Neural cell (in vitro differentiated cells): ENCODE measurements around the gene PIK3R1. TPM values are rescaled to one million over a fixed set of nuclear protein-coding genes. Genes with fewer than 3 reads are reported as not detected.

Experiments
- H2AFZ ChIP-seq: fragments of 200-600, 300-800 bp; sonication (generic), shearing (Covaris generic); 2 replicates; pipeline ENCODE4 v1.6.0; 2014; ENCODE audit warnings: low read depth, mild to moderate bottlenecking, antibody characterized with exemption, low read length, moderate library complexity
- H3F3A ChIP-seq: fragments of 200-600 bp; shearing (Covaris generic); 2 replicates; pipeline ENCODE4 v1.6.1; 2016; ENCODE audit warnings: mild to moderate bottlenecking, moderate library complexity, mixed read lengths, antibody characterized with exemption, low read length; ENCODE audit not compliant: insufficient read depth, poor library complexity, severe bottlenecking
- H3K27ac ChIP-seq: fragments of 200-600, 300-800 bp; sonication (generic), shearing (Covaris generic); 2 replicates; pipeline ENCODE4 v1.5.1; 2014; ENCODE audit warnings: mild to moderate bottlenecking, low read length, moderate library complexity
- H3K27me3 ChIP-seq: fragments of 300-800, 200-600 bp; sonication (generic), shearing (Covaris generic); 2 replicates; pipeline ENCODE4 v1.6.0; 2014; ENCODE audit warnings: mild to moderate bottlenecking, low read depth, low read length, moderate library complexity; ENCODE audit not compliant: insufficient read depth
- H3K36me3 ChIP-seq: fragments of 300-800, 200-600 bp; sonication (generic), shearing (Covaris generic); 2 replicates; pipeline ENCODE4 v1.5.1; 2014; ENCODE audit warnings: mild to moderate bottlenecking, antibody characterized with exemption, low read length, moderate library complexity; ENCODE audit not compliant: insufficient read depth
- H3K4me2 ChIP-seq: fragments of 300-800, 200-600 bp; sonication (generic), shearing (Covaris generic); 2 replicates; pipeline ENCODE4 v1.6.0; 2014; ENCODE audit warnings: mild to moderate bottlenecking, low read length
- H3K4me3 ChIP-seq: fragments of 300-800, 200-600 bp; sonication (generic), shearing (Covaris generic); 2 replicates; pipeline ENCODE4 v1.5.1; 2014; ENCODE audit warnings: mild to moderate bottlenecking, low read length, moderate library complexity
- H3K79me2 ChIP-seq: fragments of 200-600 bp; shearing (Covaris generic); replicated peaks from 2 replicates; pipeline ENCODE4 v1.6.0; 2014; ENCODE audit warnings: mild to moderate bottlenecking, low read length, moderate library complexity; ENCODE audit not compliant: insufficient read depth
- H3K9ac ChIP-seq: fragments of 300-800, 200-600 bp; sonication (generic), shearing (Covaris generic); 2 replicates; pipeline ENCODE4 v1.6.1; 2016; ENCODE audit warnings: mild to moderate bottlenecking, low read length, mixed read lengths
- H3K9me2 ChIP-seq: fragments of 200-600 bp; shearing (Covaris generic); 2 replicates; pipeline ENCODE4 v1.6.1; 2016; ENCODE audit warnings: mild to moderate bottlenecking, low read length, mixed read lengths; ENCODE audit not compliant: insufficient read depth
- H3K9me3 ChIP-seq: fragments of 200-600, 300-800 bp; sonication (generic), shearing (Covaris generic); 2 replicates; pipeline ENCODE4 v1.6.1; 2016; ENCODE audit warnings: mild to moderate bottlenecking, mixed run types, low read length, moderate library complexity, mixed read lengths
- H4K20me1 ChIP-seq: fragments of 200-600 bp; shearing (Covaris generic); 2 replicates; pipeline ENCODE4 v1.6.1; 2016; ENCODE audit warnings: mild to moderate bottlenecking, mixed run types; ENCODE audit not compliant: insufficient read depth
- EP300 ChIP-seq: fragments of 450-650 bp; conservative IDR thresholded peaks from 2 replicates; pipeline ENCODE4 v1.6.1; 2014; ENCODE audit warnings: antibody characterized with exemption, mild to moderate bottlenecking, moderate library complexity; ENCODE audit not compliant: poor library complexity, severe bottlenecking
- EZH2 ChIP-seq: fragments of 200-600, 300-800 bp; shearing (Covaris generic), sonication (generic); IDR thresholded peaks from 2 replicates; pipeline ENCODE4 v1.6.1; 2014; ENCODE audit warnings: antibody characterized with exemption, low read length, borderline replicate concordance, mild to moderate bottlenecking; ENCODE audit not compliant: insufficient read depth, poor library complexity, severe bottlenecking
- MXI1 ChIP-seq: fragments of 450-650 bp; conservative IDR thresholded peaks from 2 replicates; pipeline ENCODE4 v1.6.1; 2014; ENCODE audit warnings: antibody characterized with exemption, mild to moderate bottlenecking; ENCODE audit not compliant: poor library complexity, severe bottlenecking
- POLR2AphosphoS5 ChIP-seq: IDR thresholded peaks from 2 replicates; pipeline ENCODE4 v1.6.1; 2012
- RAD21 ChIP-seq: fragments of 450-650 bp; conservative IDR thresholded peaks from 2 replicates; pipeline ENCODE4 v1.6.1; 2014; ENCODE audit warnings: antibody characterized with exemption, mild to moderate bottlenecking, moderate library complexity
- SMC3 ChIP-seq: fragments of 450-650 bp; conservative IDR thresholded peaks from 2 replicates; pipeline ENCODE4 v1.6.1; 2014; ENCODE audit warnings: antibody characterized with exemption, mild to moderate bottlenecking, moderate library complexity; ENCODE audit not compliant: poor library complexity
- TAF1 ChIP-seq: IDR thresholded peaks from 2 replicates; pipeline ENCODE4 v1.6.1; 2012; ENCODE audit warnings: low read depth
- polyA plus RNA-seq: library from polyadenylated mRNA; depleted of rRNA; stranded (reverse); fragments of >200 nt; gene quantifications from 2 replicates; pipeline ENCODE4 v1.2.3, GENCODE V29; 2014
- TF ChIP-seq, protein P1 (sequence below): fragments of 450-650 bp; IDR thresholded peaks from 2 replicates; pipeline ENCODE4 v1.5.1; 2014; ENCODE audit warnings: antibody characterized with exemption, mild to moderate bottlenecking, moderate library complexity; ENCODE audit not compliant: poor library complexity, severe bottlenecking

PIK3R1 gene
- polyA plus RNA-seq, 1 donor from 2014 or later = 41.9 TPM

DNA sequence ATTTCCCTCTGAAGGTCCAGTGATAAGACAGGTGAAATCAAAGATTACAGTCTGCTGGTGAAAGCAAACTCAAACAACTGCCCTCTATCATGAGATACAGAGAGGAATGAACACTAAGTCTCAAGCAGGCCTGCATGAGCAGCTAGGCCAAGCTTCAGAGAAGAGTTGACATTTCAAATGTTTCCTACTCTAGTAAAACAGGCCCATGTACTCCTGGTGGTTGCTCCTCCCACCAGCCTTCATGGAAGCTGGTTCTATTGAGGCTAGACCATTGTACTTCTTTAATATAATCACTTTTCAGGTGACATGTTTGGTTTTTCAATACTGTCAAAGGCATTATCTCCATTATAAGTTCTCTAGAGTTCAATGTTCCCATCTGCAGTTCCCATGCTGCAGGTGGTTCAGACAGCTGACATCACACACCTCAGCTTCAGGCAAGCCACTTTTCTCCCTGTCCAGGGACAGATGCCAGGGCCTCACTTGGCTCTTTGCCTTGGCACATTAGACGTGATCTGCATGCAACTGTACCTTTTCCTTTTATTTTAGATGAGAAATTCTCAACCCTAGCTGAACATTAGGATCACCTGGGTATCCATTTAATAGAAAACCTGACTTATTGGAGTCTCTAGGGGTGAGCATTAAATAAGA, 89.8 kb downstream of the PIK3R1 start:
- Histone ChIP-seq H3K4me3 (no peak overlapping the region), H3K4me2 (no peak overlapping the region), H3K9me3 (no peaks in the 10 kb centered on the region), H3K27ac (no peak overlapping the region), H3K9ac (no peak overlapping the region), H2AFZ (no peak overlapping the region), H3K36me3 (no peaks in the 10 kb centered on the region), H3F3A (no peaks in the 10 kb centered on the region), H4K20me1 (no peaks in the 10 kb centered on the region), H3K27me3 (no peaks in the 10 kb centered on the region), H3K79me2 (no peaks in the 10 kb centered on the region), H3K9me2 (no peaks in the 10 kb centered on the region)
- TF ChIP-seq RAD21 (no peak), MXI1 (no peak), SMC3 (no peak), EZH2 (no peak)
- TF ChIP-seq, protein P1, sequence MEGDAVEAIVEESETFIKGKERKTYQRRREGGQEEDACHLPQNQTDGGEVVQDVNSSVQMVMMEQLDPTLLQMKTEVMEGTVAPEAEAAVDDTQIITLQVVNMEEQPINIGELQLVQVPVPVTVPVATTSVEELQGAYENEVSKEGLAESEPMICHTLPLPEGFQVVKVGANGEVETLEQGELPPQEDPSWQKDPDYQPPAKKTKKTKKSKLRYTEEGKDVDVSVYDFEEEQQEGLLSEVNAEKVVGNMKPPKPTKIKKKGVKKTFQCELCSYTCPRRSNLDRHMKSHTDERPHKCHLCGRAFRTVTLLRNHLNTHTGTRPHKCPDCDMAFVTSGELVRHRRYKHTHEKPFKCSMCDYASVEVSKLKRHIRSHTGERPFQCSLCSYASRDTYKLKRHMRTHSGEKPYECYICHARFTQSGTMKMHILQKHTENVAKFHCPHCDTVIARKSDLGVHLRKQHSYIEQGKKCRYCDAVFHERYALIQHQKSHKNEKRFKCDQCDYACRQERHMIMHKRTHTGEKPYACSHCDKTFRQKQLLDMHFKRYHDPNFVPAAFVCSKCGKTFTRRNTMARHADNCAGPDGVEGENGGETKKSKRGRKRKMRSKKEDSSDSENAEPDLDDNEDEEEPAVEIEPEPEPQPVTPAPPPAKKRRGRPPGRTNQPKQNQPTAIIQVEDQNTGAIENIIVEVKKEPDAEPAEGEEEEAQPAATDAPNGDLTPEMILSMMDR = no peak

DNA sequence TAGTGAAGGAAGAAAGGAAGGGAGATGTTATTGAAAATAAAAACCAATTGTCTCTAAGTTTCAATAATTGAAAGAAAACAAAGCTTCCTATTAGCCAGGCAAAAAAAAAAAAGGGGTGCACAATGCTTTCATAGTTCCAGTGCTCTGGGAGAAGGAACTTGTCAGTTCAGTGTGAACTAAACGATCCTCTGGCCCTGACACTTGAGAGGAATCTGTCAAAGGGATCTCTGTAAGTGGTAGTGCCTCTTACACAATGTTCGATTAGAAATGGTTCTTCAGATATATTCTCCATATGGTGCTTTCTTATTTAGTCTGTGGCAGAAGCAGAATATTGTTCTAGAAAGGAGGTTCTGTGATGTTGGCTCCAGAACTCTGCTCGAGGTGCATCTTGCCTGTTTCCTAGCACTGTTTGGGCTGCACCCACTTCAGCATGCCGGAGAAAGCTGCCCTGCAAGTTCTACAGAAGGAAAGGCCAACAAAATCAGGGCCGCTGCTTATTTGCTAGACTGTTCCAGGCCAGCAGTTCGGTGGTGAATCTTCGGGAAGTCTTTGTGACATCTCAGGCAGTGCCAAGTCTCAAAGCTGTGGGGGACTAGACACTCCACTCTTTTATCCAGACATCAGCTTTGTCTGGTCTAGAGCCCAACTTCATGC, 90.9 kb downstream of the PIK3R1 start:
- TF ChIP-seq, protein P1 = no peak
- TF ChIP-seq EZH2 = no peak
- TF ChIP-seq TAF1 = no peak
- no peak for TF ChIP-seq EP300
- no peak for TF ChIP-seq RAD21
- TF ChIP-seq SMC3 = no peak
- no peak for TF ChIP-seq POLR2AphosphoS5
- Histone ChIP-seq H3K4me2 (no peak overlapping the region), H3K27me3 (no peaks in the 10 kb centered on the region), H3F3A (no peaks in the 10 kb centered on the region), H3K79me2 (no peaks in the 10 kb centered on the region), H3K4me3 (no peak overlapping the region), H3K9me3 (no peaks in the 10 kb centered on the region), H2AFZ (no peak overlapping the region), H3K27ac (peak overlapping the region; percentile 6), H3K36me3 (no peaks in the 10 kb centered on the region), H3K9ac (no peak overlapping the region), H4K20me1 (no peaks in the 10 kb centered on the region), H3K9me2 (no peaks in the 10 kb centered on the region)

GRCh38 chr5:68313336-68313735, 97.8 kb downstream of the PIK3R1 start:
- H3K9me3 ChIP-seq = no peaks in the 10 kb centered on the region
- no peak for TF ChIP-seq EP300
- no peaks in the 10 kb centered on the region for H3F3A ChIP-seq
- no peak overlapping the region for H2AFZ ChIP-seq
- no peak overlapping the region for H3K4me3 ChIP-seq
- no peaks in the 10 kb centered on the region for H3K9me2 ChIP-seq
- no peaks in the 10 kb centered on the region for H3K27me3 ChIP-seq
- H3K36me3 ChIP-seq = no peaks in the 10 kb centered on the region
- H3K4me2 ChIP-seq = no peak overlapping the region
- H3K79me2 ChIP-seq = no peaks in the 10 kb centered on the region
- H3K27ac ChIP-seq = no peak overlapping the region
- H4K20me1 ChIP-seq = no peaks in the 10 kb centered on the region
- H3K9ac ChIP-seq = no peak overlapping the region
